Measurements from ENCODE around the gene TSPAN18.
A peak's percentile ranks its signal among the peaks of the same experiment; 100 is the strongest.

Gene TSPAN18

DNA sequence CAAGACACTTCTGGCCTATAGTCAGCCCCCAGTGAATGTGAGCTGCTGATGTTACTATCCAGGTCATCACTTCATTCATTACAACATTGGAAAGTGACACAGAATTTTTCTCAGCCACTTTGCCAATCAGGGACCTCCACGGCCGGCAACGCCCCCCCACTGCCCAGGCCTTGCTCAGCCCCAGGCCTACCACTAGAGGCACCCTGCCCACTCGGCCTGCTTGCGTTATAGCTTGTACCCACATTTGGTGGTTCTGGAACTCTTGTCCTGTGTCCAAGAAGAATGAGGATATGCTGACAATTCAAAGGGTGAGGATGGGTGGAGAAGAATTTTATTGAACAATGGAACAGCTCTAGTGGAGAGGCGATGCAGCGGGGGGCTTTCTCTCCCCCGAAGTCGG, 96.2 kb downstream of the TSPAN18 start:
- no peak for DNase-seq (ENCODE audit: low spot score)

DNA sequence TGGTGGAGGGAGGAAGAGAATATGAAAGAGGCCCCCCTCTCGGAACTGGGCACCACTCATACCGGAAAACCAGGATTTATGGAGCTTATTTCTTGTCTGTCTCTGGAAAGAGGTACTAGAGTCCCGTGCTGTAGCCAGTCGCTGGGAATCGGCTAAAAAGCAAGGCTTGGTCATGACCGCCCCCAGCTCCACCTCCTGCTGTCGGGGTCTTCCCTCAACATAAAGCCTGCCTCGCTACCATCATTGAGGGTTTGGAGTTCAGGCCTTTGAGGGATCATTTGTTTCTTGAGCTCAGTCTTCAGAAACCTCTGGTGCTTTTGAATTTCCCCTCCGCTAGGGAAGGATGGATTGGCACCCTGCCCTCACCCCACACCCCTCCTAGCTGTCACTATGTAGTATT, 97.1 kb downstream of the TSPAN18 start:
- no peak for DNase-seq (ENCODE audit: low spot score)

DNA sequence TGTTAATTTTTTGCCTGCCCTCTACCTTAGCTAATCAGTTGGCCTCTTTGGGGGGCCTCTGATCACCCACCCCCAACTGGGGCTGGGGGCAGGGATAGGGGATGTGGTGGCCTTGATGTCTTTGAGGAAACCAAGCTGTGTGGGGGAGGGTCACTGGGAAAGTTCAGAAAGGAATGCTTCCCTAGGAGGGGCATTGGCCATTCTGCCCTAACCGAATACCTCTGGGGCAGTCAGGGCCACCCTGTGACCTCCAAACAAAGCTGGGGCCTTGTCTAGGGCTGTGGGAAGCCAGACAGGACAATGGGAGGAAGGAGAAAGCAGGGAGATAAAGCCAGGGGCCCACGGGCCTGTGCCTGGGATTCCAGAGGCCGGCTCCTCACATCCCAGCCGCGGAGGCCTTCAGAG, 97.5 kb downstream of the TSPAN18 start:
- DNase-seq (ENCODE audit: low spot score), result no peak

- no peak for DNase-seq (ENCODE audit: low spot score)
Observed at GRCh38 chr11:44825058-44825785, 98.5 kb downstream of the TSPAN18 start.

- DNase-seq (ENCODE audit: low spot score), result no peak
Observed at GRCh38 chr11:44826922-44827643, 100.3 kb downstream of the TSPAN18 start.

- no peak for DNase-seq (ENCODE audit: low spot score)
Observed at GRCh38 chr11:44828296-44828695, 101.5 kb downstream of the TSPAN18 start.

- DNase-seq (ENCODE audit: low spot score), result no peak
Observed at GRCh38 chr11:44829838-44830237, 103.1 kb downstream of the TSPAN18 start.

GRCh38 chr11:44831605-44832394, 105.0 kb downstream of the TSPAN18 start:
- DNase-seq (ENCODE audit: low spot score), result no peak

DNA sequence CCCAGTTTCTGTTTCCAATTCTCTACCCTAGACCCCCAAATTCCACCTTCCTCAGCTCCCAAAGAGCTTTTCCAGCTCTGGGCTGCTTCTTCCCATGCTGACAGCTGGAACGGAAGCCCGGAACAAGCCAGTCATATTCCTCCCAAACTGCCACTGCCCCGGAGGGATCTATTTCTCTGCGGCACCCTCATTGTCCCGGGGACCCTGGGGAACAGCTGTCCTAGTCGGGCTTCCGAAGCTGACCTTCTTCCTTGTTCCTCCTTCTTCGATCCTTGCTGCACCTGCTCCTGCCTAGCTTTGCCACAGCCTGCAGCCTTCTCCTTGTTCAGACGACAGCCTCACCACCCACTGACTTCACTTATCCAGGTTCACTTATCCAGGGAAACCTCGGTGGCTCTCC, 105.7 kb downstream of the TSPAN18 start:
- no peak for DNase-seq (ENCODE audit: low spot score)

GRCh38 chr11:44833221-44833876, 106.6 kb downstream of the TSPAN18 start:
- DNase-seq (ENCODE audit: low spot score), result no peak

DNA sequence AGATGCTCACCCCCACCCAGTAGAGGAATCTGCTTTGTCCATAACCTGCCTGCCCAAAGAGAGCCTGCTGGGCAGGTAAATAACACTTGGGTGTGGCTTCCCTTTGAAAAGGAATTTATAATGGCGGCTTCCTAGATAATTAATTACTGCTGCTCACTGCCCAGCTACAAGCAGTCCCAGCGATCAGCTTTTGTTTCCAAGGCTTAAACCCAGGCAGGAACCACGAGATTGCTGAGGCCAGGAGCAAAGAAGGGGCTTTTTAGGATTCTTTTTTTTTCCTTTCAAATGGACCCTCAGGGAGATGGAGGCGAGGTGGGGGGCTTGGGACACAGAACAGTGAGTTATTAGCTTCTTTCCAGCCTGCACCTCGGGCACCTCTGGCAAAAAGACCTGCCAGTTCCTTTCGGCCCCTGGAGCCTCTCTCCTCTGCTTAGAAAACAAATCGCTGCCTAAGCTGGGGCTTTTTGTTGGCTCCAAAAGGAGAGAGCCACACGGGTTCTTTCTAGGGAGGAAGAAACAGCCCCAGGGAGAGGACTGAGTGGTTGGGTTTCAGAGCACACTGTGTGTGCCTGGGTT, 107.2 kb downstream of the TSPAN18 start:
- peak; percentile 22 for DNase-seq (ENCODE audit: low spot score)

- DNase-seq (ENCODE audit: low spot score), result no peak
Observed at GRCh38 chr11:44834846-44835245, 108.1 kb downstream of the TSPAN18 start.

GRCh38 chr11:44835296-44835695, 108.5 kb downstream of the TSPAN18 start:
- no peak for DNase-seq (ENCODE audit: low spot score)

GRCh38 chr11:44835938-44836337, 109.2 kb downstream of the TSPAN18 start:
- no peak for DNase-seq (ENCODE audit: low spot score)

DNA sequence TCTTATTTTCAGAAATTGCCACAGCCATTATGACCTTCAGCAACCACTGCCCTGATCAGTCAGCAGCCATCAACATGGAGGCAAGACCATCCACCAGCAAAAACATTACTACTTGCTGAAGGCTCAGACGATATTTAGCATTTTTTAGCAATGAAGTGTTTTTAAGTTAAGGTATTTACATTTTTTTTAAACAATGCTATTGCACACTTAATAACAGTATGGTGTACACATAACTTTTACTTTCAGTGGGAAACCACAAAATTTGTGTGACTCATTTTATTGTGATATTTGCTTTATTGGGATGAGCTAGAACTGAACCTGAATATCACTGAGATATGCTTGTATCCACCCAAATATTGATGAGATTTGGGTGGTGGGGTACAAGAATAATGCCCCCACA, 110.9 kb downstream of the TSPAN18 start:
- DNase-seq (ENCODE audit: low spot score), result no peak

DNA sequence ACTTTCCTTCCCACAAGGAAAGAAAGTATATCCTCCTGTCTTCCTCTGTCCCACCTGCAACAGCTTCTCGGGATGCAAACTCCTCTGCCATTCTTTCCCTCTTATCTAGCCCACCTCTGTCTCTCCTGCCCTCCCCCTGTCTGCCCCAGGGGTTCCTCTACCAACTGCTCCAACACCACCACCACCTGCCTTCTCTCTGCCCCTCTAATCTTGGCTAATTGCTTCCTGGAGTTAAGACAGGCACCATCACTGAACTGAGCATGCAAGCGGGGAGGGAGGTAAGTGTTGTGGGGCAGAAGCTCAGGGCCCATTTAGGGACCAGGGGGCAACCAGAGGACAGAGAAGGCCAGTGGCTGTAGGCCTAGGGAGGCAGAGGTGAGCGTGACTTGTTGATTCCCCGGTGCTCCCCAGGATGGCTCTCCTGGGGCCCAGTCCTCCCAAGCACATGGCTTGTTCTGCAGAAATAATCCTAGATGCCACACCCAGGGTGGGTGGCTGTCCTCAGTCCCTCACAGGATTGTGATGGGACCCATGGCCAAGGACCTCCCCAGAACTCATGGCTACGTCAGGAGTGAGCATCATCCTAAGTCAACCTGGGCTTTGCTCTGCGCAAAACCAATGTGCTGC, 112.8 kb downstream of the TSPAN18 start:
- no peak for DNase-seq (ENCODE audit: low spot score)

GRCh38 chr11:44840085-44840478, 113.3 kb downstream of the TSPAN18 start:
- no peak for DNase-seq (ENCODE audit: low spot score)

DNA sequence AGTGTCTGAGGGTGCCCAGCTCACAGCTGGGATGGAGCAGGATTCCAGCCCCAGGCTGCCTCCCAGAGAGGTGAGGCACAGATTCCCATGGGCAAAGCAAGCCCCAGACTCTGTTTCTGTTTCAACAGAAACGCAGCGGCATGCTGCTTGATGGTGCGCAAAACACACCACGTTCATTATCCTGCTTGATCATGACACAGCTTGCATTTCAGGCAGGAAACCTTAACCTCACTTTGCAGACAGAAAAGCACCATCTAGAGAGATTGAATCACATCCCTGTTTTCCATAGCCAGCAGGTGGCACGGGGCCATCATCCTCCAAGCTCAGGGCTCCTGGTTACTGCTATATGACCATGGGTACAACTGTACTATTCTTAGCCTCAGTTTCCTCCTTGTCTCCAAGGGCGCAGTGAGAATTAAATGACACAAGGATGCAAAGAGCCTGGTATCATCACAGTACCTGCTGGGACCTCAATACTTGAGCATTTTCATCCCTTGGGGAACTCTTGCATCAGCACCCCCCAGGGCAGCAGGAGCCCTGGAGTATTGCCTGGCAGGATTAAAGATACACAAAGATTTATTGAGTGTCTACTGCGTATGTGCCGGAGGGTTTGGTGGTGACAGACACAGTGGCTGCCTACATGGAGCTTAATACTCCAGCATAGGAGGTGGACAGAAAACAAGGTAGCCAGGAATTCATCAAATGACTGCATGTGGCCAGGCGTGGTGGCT, 113.9 kb downstream of the TSPAN18 start:
- DNase-seq (ENCODE audit: low spot score), result no peak

GRCh38 chr11:44842220-44842619, 115.5 kb downstream of the TSPAN18 start:
- no peak for DNase-seq (ENCODE audit: low spot score)

- no peak for DNase-seq (ENCODE audit: low spot score)
Observed at GRCh38 chr11:44846852-44847251, 120.1 kb downstream of the TSPAN18 start.

DNA sequence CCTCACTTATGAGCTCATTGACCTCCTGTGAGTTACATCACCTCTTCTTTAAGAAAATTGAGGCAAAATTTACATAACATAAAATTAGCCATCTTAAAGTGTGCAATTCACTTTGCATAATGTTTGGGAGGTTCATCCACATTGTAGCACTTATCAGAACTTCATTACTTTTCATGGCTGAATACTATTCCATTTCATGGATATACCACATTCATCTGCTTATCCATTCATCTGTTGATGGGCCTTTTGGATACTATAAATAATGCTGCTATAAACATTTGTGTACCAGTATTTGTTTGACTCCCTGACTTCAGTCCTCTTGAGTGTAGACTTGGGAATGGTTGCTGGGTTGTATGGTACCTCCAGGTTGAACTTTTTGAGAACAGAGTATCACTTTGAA, 120.6 kb downstream of the TSPAN18 start:
- DNase-seq (ENCODE audit: low spot score), result no peak
